CD1c-positive myeloid dendritic cell (primary cell): Measurements from ENCODE around the gene PANK4.
"Not testable (repeated sequence)": the region's sequence is repeated elsewhere in the genome, so short reads cannot be mapped to it uniquely, and the experiment has no call there.

Source experiments
- DNase-seq: peaks from one replicate; pipeline ENCODE4 v3.0.0-alpha.2; 2016; ENCODE audit errors: extremely low spot score

The PANK4 gene

GRCh38 chr1:2460996-2461751 lies 65.2 kb downstream of the PANK4 start:
- no peak for DNase-seq

- DNase-seq: no peak
Measured at GRCh38 chr1:2460203-2460602, 66.2 kb downstream of the PANK4 start.

GRCh38 chr1:2459757-2460156 lies 66.6 kb downstream of the PANK4 start:
- DNase-seq: no peak

- DNase-seq: not testable (repeated sequence)
Measured at GRCh38 chr1:2459102-2459753, 67.2 kb downstream of the PANK4 start.

- no peak for DNase-seq
Measured at GRCh38 chr1:2458687-2459086, 67.7 kb downstream of the PANK4 start.
